B cell (primary cell): ENCODE measurements around the gene HS6ST3.

Source experiments
- EZH2 ChIP-seq: IDR thresholded peaks from 2 replicates; pipeline ENCODE4 v1.6.1; 2012; ENCODE audit warnings: borderline replicate concordance, low read depth, mild to moderate bottlenecking, moderate library complexity, low read length; ENCODE audit not compliant: insufficient read depth, poor library complexity, severe bottlenecking
- TF ChIP-seq, protein P1 (sequence below): fragments of 200-600 bp; IDR thresholded peaks from one replicate; pipeline ENCODE4 v1.8.0; 2022; ENCODE audit warnings: antibody characterized with exemption, mild to moderate bottlenecking

DNA sequence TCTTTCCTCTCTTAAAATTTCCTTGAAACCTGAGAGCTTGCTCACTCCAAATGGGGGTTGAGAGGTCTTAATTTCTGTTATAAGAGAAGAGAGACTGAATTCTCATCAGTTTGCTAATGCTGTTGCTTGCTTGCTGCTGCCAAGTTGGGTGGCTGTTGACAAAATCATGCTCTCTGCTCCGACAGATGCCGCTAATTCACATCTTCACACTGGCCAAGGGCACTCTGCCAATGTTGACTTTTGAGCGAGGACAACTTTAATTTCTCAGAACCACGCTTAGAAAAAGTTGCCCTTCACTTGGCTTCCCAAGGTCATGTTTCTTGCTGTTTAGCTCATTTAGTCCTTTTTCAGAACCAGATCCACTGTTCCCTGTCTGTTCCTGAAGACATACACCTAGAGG, 402.9 kb downstream of the HS6ST3 start:
- TF ChIP-seq, protein P1, sequence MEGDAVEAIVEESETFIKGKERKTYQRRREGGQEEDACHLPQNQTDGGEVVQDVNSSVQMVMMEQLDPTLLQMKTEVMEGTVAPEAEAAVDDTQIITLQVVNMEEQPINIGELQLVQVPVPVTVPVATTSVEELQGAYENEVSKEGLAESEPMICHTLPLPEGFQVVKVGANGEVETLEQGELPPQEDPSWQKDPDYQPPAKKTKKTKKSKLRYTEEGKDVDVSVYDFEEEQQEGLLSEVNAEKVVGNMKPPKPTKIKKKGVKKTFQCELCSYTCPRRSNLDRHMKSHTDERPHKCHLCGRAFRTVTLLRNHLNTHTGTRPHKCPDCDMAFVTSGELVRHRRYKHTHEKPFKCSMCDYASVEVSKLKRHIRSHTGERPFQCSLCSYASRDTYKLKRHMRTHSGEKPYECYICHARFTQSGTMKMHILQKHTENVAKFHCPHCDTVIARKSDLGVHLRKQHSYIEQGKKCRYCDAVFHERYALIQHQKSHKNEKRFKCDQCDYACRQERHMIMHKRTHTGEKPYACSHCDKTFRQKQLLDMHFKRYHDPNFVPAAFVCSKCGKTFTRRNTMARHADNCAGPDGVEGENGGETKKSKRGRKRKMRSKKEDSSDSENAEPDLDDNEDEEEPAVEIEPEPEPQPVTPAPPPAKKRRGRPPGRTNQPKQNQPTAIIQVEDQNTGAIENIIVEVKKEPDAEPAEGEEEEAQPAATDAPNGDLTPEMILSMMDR = no peak
- no peak for TF ChIP-seq EZH2
